SK-MEL-5 (cell line): ENCODE results near the gene CES4A. TPM values are rescaled to one million over a fixed set of nuclear protein-coding genes. Genes with fewer than 3 reads are reported as not detected.
A peak's percentile ranks its signal among the peaks of the same experiment; 100 is the strongest.
"Not testable (repeated sequence)": the region's sequence is repeated elsewhere in the genome, so short reads cannot be mapped to it uniquely, and the experiment has no call there.

Source experiments
- DNase-seq: peaks from one replicate; pipeline ENCODE4 v3.0.0-alpha.2; 2016; ENCODE audit warnings: low read depth, low spot score
- in situ Hi-C: cut with HindIII; loops from 2 replicates; pipeline ENCODE4 v1.10.0; 2016; ENCODE audit warnings: low sequenced_read_pairs, high pct_unique_total_duplicates, low pct_unique_long_range_greater_than_20kb
- total RNA-seq: library from RNA; depleted of rRNA; stranded (reverse); fragments of >200 nt; shearing (Covaris generic); gene quantifications from 2 replicates; pipeline ENCODE4 v1.2.3, GENCODE V29; 2014

Gene CES4A
- total RNA-seq, 1 experiment from 2014 or later: not detected

DNA sequence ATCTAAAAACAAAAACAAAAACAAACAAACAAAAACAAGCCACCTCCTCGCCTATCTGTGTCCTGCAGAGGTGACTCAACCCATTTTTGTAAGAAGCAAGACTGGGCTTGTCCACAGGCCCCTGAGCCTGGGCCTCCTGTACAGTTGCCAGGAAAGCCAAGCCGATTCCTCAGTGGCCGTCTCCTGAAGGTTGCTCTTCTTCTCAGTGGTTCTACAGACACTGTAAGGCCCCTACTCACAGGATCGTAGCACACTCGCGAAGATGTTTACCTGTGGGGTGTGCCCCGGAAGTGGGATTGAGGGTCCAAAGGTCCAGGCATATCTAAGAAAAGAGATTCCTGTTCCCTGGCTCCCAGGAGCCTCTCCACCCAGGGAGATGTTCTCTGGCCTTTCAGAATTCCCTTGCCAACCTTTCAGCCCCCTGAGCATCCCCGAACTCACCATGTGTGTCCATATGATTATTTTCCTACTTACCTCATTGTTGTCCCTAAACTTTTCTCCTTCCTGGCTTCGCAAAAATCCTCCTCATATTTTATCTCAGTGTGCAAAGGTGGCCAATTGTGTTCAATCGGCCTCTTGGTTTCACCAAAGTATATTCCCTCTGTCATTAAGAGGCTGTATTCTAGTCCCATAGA lies 34.8 kb upstream of the CES4A start:
- in situ Hi-C loops: no loop called here
- no peak for DNase-seq

DNA sequence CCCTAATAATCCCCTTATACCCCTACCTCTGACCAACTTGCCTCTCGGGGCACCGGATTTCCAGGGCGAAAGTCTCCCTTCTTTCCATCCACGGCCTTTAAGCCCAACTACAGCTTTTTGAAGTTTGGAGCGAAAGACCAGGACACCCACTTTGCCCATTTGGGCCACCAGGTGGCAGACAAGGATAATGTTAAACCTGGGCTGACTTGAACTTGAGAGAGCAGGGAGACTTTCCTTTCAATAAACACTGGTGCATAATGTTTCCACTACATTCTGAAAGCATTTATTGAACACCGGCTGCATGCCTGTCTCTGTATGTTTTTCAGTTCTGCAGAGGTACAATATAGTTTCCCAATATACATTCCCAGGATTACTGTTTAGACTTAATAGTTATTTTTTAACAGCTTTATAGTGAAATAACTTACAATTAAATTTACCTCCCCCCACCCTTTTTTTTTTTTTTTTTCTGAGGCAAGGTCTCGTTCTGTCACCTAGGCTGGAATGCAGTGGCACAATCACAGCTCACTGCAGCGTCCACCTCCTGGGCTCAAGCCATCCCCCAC lies 34.2 kb upstream of the CES4A start:
- in situ Hi-C loops: no loop called here
- DNase-seq: peak; percentile 83

DNA sequence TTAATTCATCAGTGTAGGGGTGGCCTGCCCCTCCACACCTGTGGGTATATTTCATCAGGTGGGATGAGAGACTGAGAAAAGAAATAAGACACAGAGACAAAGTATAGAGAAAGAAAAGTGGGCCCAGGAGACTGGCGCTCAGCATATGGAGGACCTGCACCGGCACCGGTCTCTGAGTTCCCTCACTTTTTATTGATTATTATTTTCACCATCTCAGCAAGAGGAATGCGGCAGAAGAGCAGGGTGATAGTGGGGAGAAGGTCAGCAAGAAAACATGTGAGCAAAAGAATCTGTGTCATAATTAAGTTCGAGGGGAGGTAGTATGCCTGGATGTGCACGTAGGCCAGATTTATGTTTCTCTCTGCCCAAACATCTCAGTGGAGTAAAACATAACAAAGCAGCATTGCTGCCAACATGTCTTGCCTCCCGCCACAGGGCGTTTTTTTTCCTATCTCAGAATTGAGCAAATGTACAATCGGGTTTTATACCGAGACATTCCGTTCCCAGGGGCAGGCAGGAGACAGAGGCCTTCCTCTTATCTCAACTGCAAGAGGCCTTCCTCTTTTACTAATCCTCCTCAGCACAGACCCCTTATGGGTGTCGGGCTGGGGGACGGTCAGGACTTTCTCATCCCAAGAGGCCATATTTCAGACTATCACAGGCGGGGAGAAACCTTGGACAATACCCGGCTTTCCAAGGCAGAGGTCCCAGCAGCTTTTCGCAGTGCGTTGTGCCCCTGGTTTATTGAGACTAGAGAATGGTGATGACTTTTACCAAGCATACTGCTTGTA lies 32.8 kb upstream of the CES4A start:
- DNase-seq, in situ Hi-C loops: not testable (repeated sequence)

- DNase-seq, in situ Hi-C loops: not testable (repeated sequence)
Observed at GRCh38 chr16:66956154-66956457, 32.3 kb upstream of the CES4A start.

GRCh38 chr16:66958857-66959703 lies 29.3 kb upstream of the CES4A start:
- no peak for DNase-seq
- in situ Hi-C loops: no loop called here

DNA sequence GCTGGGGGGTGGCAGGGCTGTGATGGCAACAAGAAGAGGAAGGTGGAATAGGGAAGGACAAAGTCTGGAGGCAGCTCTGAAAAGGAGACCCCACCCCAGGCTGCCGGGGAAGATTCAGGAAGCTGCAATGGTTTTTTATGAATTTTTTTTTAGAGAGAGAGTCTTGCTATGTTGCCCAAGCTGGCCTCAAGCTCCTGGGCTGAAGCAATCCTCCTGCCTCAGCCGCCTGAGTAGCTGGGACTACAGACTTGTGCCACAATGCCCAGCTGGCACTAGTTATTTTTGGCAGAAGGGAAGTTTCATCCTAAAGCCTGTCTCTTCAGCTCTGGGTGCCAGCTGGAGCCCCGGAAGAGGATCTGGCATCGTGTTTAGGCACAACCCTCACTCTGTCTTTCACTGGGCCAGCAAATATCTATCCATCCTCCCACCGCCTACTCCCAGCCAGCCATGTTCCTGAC lies 28.7 kb upstream of the CES4A start:
- no peak for DNase-seq
- in situ Hi-C loops: no loop called here

DNA sequence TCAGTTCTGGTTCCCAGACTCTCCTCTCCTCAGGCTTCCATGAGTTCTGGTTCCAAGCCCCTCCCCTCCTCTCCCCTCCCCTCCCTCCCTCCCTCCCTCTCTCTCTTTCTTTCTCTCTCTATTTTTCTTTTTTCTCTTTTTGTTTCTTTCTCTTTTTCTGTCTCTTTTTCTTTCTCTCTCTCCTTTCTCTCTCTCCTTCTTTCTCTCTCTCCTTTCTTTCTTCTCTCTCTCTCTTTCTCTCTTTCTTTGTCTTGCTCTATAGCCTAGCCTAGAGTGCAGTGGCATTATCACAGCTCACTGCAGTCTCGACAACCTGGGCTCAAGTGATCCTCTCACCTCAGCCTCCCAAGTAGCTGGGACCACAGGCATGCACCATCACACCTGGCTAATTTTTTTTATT lies 28.1 kb upstream of the CES4A start:
- DNase-seq: no peak
- in situ Hi-C loops: no loop called here

- DNase-seq: peak; percentile 83
- in situ Hi-C loops: no loop called here
Observed at GRCh38 chr16:66961065-66961744, 27.2 kb upstream of the CES4A start, which contains the start of gene CES3. Gene CES3 (plus strand): TSS chr16:66961266. CDS start chr16:66961308, 42 bp downstream.

DNA sequence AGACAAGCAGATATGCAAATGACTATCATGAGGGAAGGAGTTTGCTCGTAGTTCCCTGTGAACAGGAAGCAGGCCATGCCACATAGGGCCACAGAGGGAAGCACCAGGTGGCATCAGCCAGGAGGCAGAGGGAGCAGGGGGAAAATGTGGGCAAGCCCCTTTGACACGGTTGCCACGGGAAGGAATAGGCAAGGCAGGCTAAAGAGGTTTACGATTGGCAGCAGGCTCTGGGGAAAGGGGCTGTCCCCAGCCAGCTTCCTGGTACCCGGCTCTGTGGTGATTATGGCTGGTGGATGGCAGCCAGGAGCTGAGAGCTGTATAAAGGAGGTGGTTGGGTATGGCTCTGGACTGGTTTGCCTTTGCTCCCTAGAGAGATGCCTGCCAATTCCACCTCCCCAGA lies 26.5 kb upstream of the CES4A start:
- in situ Hi-C loops: no loop called here
- DNase-seq: no peak

GRCh38 chr16:66964049-66964448 lies 24.3 kb upstream of the CES4A start:
- no peak for DNase-seq
- in situ Hi-C loops: no loop called here

GRCh38 chr16:66968847-66969246 lies 19.5 kb upstream of the CES4A start:
- DNase-seq: no peak
- in situ Hi-C loops: no loop called here

GRCh38 chr16:66970775-66971720 lies 17.3 kb upstream of the CES4A start:
- DNase-seq: no peak
- in situ Hi-C loops: no loop called here

GRCh38 chr16:66972983-66973382 lies 15.4 kb upstream of the CES4A start:
- no peak for DNase-seq
- in situ Hi-C loops: no loop called here

DNA sequence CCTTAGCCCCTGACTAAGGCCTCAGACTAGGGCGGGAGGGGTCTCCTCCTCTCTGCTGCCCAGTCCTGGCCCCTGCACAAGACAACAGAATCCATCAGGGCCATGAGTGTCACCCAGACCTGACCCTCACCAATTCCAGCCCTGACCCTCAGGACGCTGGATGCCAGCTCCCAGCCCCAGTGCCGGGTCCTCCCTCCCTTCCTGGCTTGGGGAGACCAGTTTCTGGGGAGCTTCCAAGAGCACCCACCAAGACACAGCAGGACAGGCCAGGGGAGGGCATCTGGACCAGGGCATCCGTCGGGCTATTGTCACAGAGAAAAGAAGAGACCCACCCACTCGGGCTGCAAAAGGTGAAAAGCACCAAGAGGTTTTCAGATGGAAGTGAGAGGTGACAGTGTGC lies 14.7 kb upstream of the CES4A start:
- no peak for DNase-seq
- in situ Hi-C loops: no loop called here

GRCh38 chr16:66974156-66974931 lies 14.0 kb upstream of the CES4A start:
- in situ Hi-C loops, DNase-seq: not testable (repeated sequence)

GRCh38 chr16:66974932-66975246 lies 13.5 kb upstream of the CES4A start:
- DNase-seq, in situ Hi-C loops: not testable (repeated sequence)
